ENCODE measurements around the gene CIBAR2. TPM values are rescaled to one million over a fixed set of nuclear protein-coding genes. Genes with fewer than 3 reads are reported as not detected.
A peak's percentile ranks its signal among the peaks of the same experiment; 100 is the strongest.

Gene CIBAR2
- total and polyA plus RNA-seq, 9 of the 15 experiments (the other 6 are each of a cell fraction or from before 2014, with no cell fraction given), result not detected

GRCh38 chr16:85124636-85125346 lies 12.5 kb upstream of the CIBAR2 start (continued):
- no peak for TF ChIP-seq PRDM10 (IDR thresholded peaks at IDR 0.05; ENCODE audit: partially characterized antibody)
- peak; percentile 88 for TF ChIP-seq MAFK (IDR thresholded peaks at IDR 0.05; ENCODE audit: low read length)
- TF ChIP-seq ZNF57 (CRISPR knock-in tag; IDR thresholded peaks at IDR 0.05), result no peak
- TF ChIP-seq SUPT5H (IDR thresholded peaks at IDR 0.05), result no peak
- TF ChIP-seq ZNF24 (IDR thresholded peaks at IDR 0.05), result peak; percentile 55; the same call in 1 of the 2 replicates
- TF ChIP-seq SIN3A (IDR thresholded peaks at IDR 0.05; ENCODE audit: borderline replicate concordance in 2 of 2, control insufficient read depth in 1 of 2, low read depth in 2 of 2, low read length in 2 of 2), result no peak
- TF ChIP-seq CHD2 (IDR thresholded peaks at IDR 0.05; ENCODE audit: low read depth, low read length), result no peak
- no peak for TF ChIP-seq ZNF408 (CRISPR knock-in tag; IDR thresholded peaks at IDR 0.05; ENCODE audit: low read depth)
- TF ChIP-seq HOXB6 (CRISPR knock-in tag; IDR thresholded peaks at IDR 0.05; ENCODE audit: borderline replicate concordance), result no peak
- TF ChIP-seq ZNF3 (CRISPR knock-in tag; IDR thresholded peaks at IDR 0.05), result no peak
- no peak for TF ChIP-seq ZFP36 (IDR thresholded peaks at IDR 0.05; ENCODE audit: low read depth, low read length, partially characterized antibody)
- TF ChIP-seq ZNF232 (CRISPR knock-in tag; IDR thresholded peaks at IDR 0.05), result no peak
- no peak for TF ChIP-seq ZNF217 (CRISPR knock-in tag; IDR thresholded peaks at IDR 0.05)
- no peak for TF ChIP-seq MEF2D (tag; conservative IDR thresholded peaks at IDR 0.05; ENCODE audit: low read depth)
- TF ChIP-seq ZBTB1 (CRISPR knock-in tag; IDR thresholded peaks at IDR 0.05; ENCODE audit: borderline replicate concordance, low read depth), result no peak
- TF ChIP-seq HMG20A (CRISPR knock-in tag; conservative IDR thresholded peaks at IDR 0.05), result no peak
- TF ChIP-seq RHOXF2B (CRISPR knock-in tag; conservative IDR thresholded peaks at IDR 0.05), result no peak
- no peak for TF ChIP-seq ZBTB12 (CRISPR knock-in tag; IDR thresholded peaks at IDR 0.05)
- no peak for TF ChIP-seq ZKSCAN1 (IDR thresholded peaks at IDR 0.05; ENCODE audit: low read depth, low read length)
- 0 out of 2 replicates have a peak, but pooled peaks have one; percentile 25 for TF ChIP-seq XRCC3 (IDR thresholded peaks at IDR 0.05)
- TF ChIP-seq, protein P1, sequence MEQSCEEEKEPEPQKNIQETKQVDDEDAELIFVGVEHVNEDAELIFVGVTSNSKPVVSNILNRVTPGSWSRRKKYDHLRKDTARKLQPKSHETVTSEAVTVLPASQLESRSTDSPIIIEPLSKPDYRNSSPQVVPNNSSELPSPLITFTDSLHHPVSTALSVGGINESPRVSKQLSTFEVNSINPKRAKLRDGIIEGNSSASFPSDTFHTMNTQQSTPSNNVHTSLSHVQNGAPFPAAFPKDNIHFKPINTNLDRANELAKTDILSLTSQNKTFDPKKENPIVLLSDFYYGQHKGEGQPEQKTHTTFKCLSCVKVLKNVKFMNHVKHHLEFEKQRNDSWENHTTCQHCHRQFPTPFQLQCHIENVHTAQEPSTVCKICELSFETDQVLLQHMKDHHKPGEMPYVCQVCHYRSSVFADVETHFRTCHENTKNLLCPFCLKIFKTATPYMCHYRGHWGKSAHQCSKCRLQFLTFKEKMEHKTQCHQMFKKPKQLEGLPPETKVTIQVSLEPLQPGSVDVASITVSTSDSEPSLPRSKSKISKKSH (CRISPR knock-in tag; IDR thresholded peaks at IDR 0.05), result no peak
- TF ChIP-seq HDAC2 (IDR thresholded peaks at IDR 0.05), result peak; percentile 58; the same call in 1 of the 2 replicates
- TF ChIP-seq, protein P2, sequence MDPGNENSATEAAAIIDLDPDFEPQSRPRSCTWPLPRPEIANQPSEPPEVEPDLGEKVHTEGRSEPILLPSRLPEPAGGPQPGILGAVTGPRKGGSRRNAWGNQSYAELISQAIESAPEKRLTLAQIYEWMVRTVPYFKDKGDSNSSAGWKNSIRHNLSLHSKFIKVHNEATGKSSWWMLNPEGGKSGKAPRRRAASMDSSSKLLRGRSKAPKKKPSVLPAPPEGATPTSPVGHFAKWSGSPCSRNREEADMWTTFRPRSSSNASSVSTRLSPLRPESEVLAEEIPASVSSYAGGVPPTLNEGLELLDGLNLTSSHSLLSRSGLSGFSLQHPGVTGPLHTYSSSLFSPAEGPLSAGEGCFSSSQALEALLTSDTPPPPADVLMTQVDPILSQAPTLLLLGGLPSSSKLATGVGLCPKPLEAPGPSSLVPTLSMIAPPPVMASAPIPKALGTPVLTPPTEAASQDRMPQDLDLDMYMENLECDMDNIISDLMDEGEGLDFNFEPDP (CRISPR knock-in tag; IDR thresholded peaks at IDR 0.05), result no peak

Measured in K562 (cell line).